Osteoblast (primary cell): ENCODE data around the gene PDZRN3. TPM values are rescaled to one million over a fixed set of nuclear protein-coding genes. Genes with fewer than 3 reads are reported as not detected.

ENCODE experiments used
- DNase-seq: peaks from one replicate; pipeline ENCODE4 v3.0.0; 2011; ENCODE audit warnings: low spot score, mixed read lengths; ENCODE audit not compliant: insufficient read length; ENCODE audit errors: missing footprints
- H2AFZ ChIP-seq: 2 replicates; pipeline ENCODE4 v1.6.0; 2011; ENCODE audit warnings: mild to moderate bottlenecking, low read length
- H3K27ac ChIP-seq: 2 replicates; pipeline ENCODE4 v1.5.1; 2011; ENCODE audit warnings: mild to moderate bottlenecking, low read depth, low read length, moderate library complexity
- H3K27me3 ChIP-seq: 2 replicates; pipeline ENCODE4 v1.6.0; 2012; ENCODE audit warnings: mild to moderate bottlenecking, control low read depth, inconsistent platforms, low read length, moderate library complexity; ENCODE audit not compliant: insufficient read depth
- H3K36me3 ChIP-seq: 2 replicates; pipeline ENCODE4 v1.5.1; 2011; ENCODE audit warnings: mild to moderate bottlenecking, low read length, control low read depth, moderate library complexity; ENCODE audit not compliant: insufficient read depth
- H3K4me1 ChIP-seq: 2 replicates; pipeline ENCODE4 v1.5.1; 2011; ENCODE audit warnings: mild to moderate bottlenecking, low read length, control low read depth, moderate library complexity; ENCODE audit not compliant: insufficient read depth
- H3K4me2 ChIP-seq: 2 replicates; pipeline ENCODE4 v1.6.0; 2011; ENCODE audit warnings: mild to moderate bottlenecking, low read length; ENCODE audit not compliant: insufficient read depth
- H3K4me3 ChIP-seq: fragments of 200-600 bp; sonication (generic); 3 replicates; pipeline ENCODE4 v1.5.1; 2012; ENCODE audit warnings: mild to moderate bottlenecking, low read length, inconsistent platforms; ENCODE audit not compliant: insufficient read depth
- H3K79me2 ChIP-seq: 2 replicates; pipeline ENCODE4 v1.6.0; 2012; ENCODE audit warnings: mild to moderate bottlenecking, low read length, control low read depth, inconsistent platforms; ENCODE audit not compliant: insufficient read depth
- H3K9me3 ChIP-seq: 2 replicates; pipeline ENCODE4 v1.5.1; 2011; ENCODE audit warnings: low read depth, low read length, control low read depth
- H4K20me1 ChIP-seq: 2 replicates; pipeline ENCODE4 v1.6.0; 2012; ENCODE audit warnings: mild to moderate bottlenecking, low read length, control low read depth; ENCODE audit not compliant: insufficient read depth
- CTCF ChIP-seq: IDR thresholded peaks from 2 replicates; pipeline ENCODE4 v1.5.1; 2011; ENCODE audit warnings: mild to moderate bottlenecking, low read depth, low read length, moderate library complexity; ENCODE audit errors: extremely low read depth
- total RNA-seq: library from RNA; depleted of rRNA; stranded (reverse); fragments of >200 nt; gene quantifications from 2 replicates; pipeline ENCODE4 v1.2.3, GENCODE V29; 2012

PDZRN3 gene
- total RNA-seq, 1 donor = 26.4 TPM

- no peak for TF ChIP-seq CTCF
- no peaks in the 10 kb centered on the region for H3K36me3 ChIP-seq
- H2AFZ ChIP-seq = no peak overlapping the region
- no peak overlapping the region for H3K27ac ChIP-seq
- peaks cover 2% of the 10 kb centered on the region for H3K79me2 ChIP-seq
- no peak for DNase-seq
- no peak overlapping the region for H3K4me3 ChIP-seq
- no peak overlapping the region for H3K4me2 ChIP-seq
- H4K20me1 ChIP-seq = peaks cover 61% of the 10 kb centered on the region
- H3K9me3 ChIP-seq = no peaks in the 10 kb centered on the region
- peaks cover 8% of the 10 kb centered on the region for H3K27me3 ChIP-seq
- peaks cover 12% of the 10 kb centered on the region for H3K4me1 ChIP-seq
Measured at GRCh38 chr3:73446467-73447110, 178.2 kb downstream of the PDZRN3 start.

GRCh38 chr3:73442886-73443285 is 181.9 kb downstream of the PDZRN3 start:
- H3K79me2 ChIP-seq = no peaks in the 10 kb centered on the region
- no peaks in the 10 kb centered on the region for H3K9me3 ChIP-seq
- no peak overlapping the region for H3K27ac ChIP-seq
- H4K20me1 ChIP-seq = peaks cover 49% of the 10 kb centered on the region
- peaks cover 3% of the 10 kb centered on the region for H3K4me1 ChIP-seq
- no peak overlapping the region for H3K4me2 ChIP-seq
- H3K36me3 ChIP-seq = no peaks in the 10 kb centered on the region
- no peak overlapping the region for H2AFZ ChIP-seq
- no peak for TF ChIP-seq CTCF
- H3K27me3 ChIP-seq = peaks cover 2% of the 10 kb centered on the region
- no peak overlapping the region for H3K4me3 ChIP-seq
- no peak for DNase-seq

GRCh38 chr3:73442152-73442551 is 182.6 kb downstream of the PDZRN3 start:
- Histone ChIP-seq H3K36me3 (no peaks in the 10 kb centered on the region), H3K27me3 (no peaks in the 10 kb centered on the region)
- no peak for DNase-seq

GRCh38 chr3:73437828-73438227 is 186.9 kb downstream of the PDZRN3 start:
- Histone ChIP-seq H3K79me2 (no peaks in the 10 kb centered on the region), H3K27me3 (no peaks in the 10 kb centered on the region), H3K4me2 (no peak overlapping the region), H3K9me3 (no peaks in the 10 kb centered on the region), H3K4me1 (peaks cover 4% of the 10 kb centered on the region), H3K4me3 (no peak overlapping the region), H3K27ac (no peak overlapping the region), H2AFZ (no peak overlapping the region), H3K36me3 (no peaks in the 10 kb centered on the region), H4K20me1 (peaks cover 46% of the 10 kb centered on the region)
- TF ChIP-seq CTCF = no peak
- DNase-seq = no peak

More at GRCh38 chr3:73442152-73442551, 182.6 kb downstream of the PDZRN3 start:
- Histone ChIP-seq H3K4me1 (no peaks in the 10 kb centered on the region), H3K79me2 (no peaks in the 10 kb centered on the region), H2AFZ (no peak overlapping the region), H3K27ac (no peak overlapping the region), H3K9me3 (no peaks in the 10 kb centered on the region), H4K20me1 (peaks cover 41% of the 10 kb centered on the region), H3K4me3 (no peak overlapping the region), H3K4me2 (no peak overlapping the region)
- no peak for TF ChIP-seq CTCF
